ENCODE data around the gene CTIF. TPM values are rescaled to one million over a fixed set of nuclear protein-coding genes. Genes with fewer than 3 reads are reported as not detected.

The CTIF gene
- polyA plus RNA-seq, 4 donors: 8.1 to 22.6 (median 11.3) TPM

GRCh38 chr18:48887294-48887904, 348.6 kb downstream of the CTIF start:
- no peak for FAIRE-seq
- Histone ChIP-seq H3K4me3 (ENCODE audit: low read depth in 1 of 3, low read length in 3 of 3) (no peak overlapping the region), H3K36me3 (ENCODE audit: control insufficient read depth in 3 of 3, insufficient read depth in 2 of 3, low read depth in 1 of 3, low read length in 3 of 3) (no peaks in the 10 kb centered on the region), H3K27ac (ENCODE audit: low read depth in 1 of 3, low read length in 2 of 3) (no peak overlapping the region), H3K9me3 (ENCODE audit: control insufficient read depth in 2 of 2, insufficient read depth in 1 of 2, low read depth in 1 of 2, low read length in 1 of 2) (no peaks in the 10 kb centered on the region), H3K4me1 (ENCODE audit: control insufficient read depth in 3 of 3, insufficient read depth in 2 of 3, low read depth in 1 of 3, low read length in 2 of 3) (peaks cover 0 to 15% (median 0%) of the 10 kb centered on the region in 3 donors), H3K27me3 (ENCODE audit: control insufficient read depth in 3 of 3, insufficient read depth in 3 of 3, low read length in 3 of 3) (no peaks in the 10 kb centered on the region)
- 86 to 90% (median 88%) methylated on average over 12 of the region's 12 CpGs for WGBS, 3 donors
- no peak for DNase-seq

GRCh38 chr18:48887905-48888772, 349.3 kb downstream of the CTIF start:
- WGBS, 3 donors: 88 to 92% (median 88%) methylated on average over 18 of the region's 18 CpGs
- Histone ChIP-seq H3K36me3 (ENCODE audit: control insufficient read depth in 3 of 3, insufficient read depth in 2 of 3, low read depth in 1 of 3, low read length in 3 of 3) (no peaks in the 10 kb centered on the region), H3K4me3 (ENCODE audit: low read depth in 1 of 3, low read length in 3 of 3) (no peak overlapping the region), H3K27me3 (ENCODE audit: control insufficient read depth in 3 of 3, insufficient read depth in 3 of 3, low read length in 3 of 3) (no peaks in the 10 kb centered on the region), H3K27ac (ENCODE audit: low read depth in 1 of 3, low read length in 2 of 3) (no peak overlapping the region), H3K4me1 (ENCODE audit: control insufficient read depth in 3 of 3, insufficient read depth in 2 of 3, low read depth in 1 of 3, low read length in 2 of 3) (peaks cover 0 to 17% (median 0%) of the 10 kb centered on the region in 3 donors), H3K9me3 (ENCODE audit: control insufficient read depth in 2 of 2, insufficient read depth in 1 of 2, low read depth in 1 of 2, low read length in 1 of 2) (no peaks in the 10 kb centered on the region)
- FAIRE-seq (no peak), DNase-seq (no peak)

DNA sequence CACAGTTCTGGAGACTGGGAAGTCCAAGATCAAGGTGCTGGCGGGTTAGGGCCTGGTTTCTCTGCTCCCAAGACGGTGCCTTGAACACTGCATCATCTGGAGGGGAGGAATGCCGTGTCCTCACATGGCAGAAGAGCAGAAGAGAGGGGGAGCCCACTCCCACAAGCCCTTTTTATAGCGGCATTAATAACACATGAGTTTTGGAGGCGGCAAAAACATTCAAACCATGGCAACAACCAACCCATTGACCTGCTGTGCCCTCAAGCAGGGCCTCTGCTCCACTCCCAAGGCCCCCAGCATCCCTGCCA, 349.9 kb downstream of the CTIF start:
- H3K27ac ChIP-seq (ENCODE audit: low read depth in 1 of 3, low read length in 2 of 3): no peak overlapping the region
- FAIRE-seq (no peak), DNase-seq (no peak)
- H3K36me3 ChIP-seq (ENCODE audit: control insufficient read depth in 3 of 3, insufficient read depth in 2 of 3, low read depth in 1 of 3, low read length in 3 of 3): no peaks in the 10 kb centered on the region
- no peaks in the 10 kb centered on the region for H3K27me3 ChIP-seq (ENCODE audit: control insufficient read depth in 3 of 3, insufficient read depth in 3 of 3, low read length in 3 of 3)
- H3K4me3 ChIP-seq (ENCODE audit: low read depth in 1 of 3, low read length in 3 of 3): no peak overlapping the region
- no peaks in the 10 kb centered on the region for H3K9me3 ChIP-seq (ENCODE audit: control insufficient read depth in 2 of 2, insufficient read depth in 1 of 2, low read depth in 1 of 2, low read length in 1 of 2)
- H3K4me1 ChIP-seq (ENCODE audit: control insufficient read depth in 3 of 3, insufficient read depth in 2 of 3, low read depth in 1 of 3, low read length in 2 of 3): peaks cover 0 to 23% (median 2%) of the 10 kb centered on the region in 3 donors
- WGBS, 3 donors: 90 to 96% (median 90%) methylated on average over 5 of the region's 5 CpGs

GRCh38 chr18:48889115-48889941, 350.5 kb downstream of the CTIF start:
- no peaks in the 10 kb centered on the region for H3K27me3 ChIP-seq (ENCODE audit: control insufficient read depth in 3 of 3, insufficient read depth in 3 of 3, low read length in 3 of 3)
- H3K9me3 ChIP-seq (ENCODE audit: control insufficient read depth in 2 of 2, insufficient read depth in 1 of 2, low read depth in 1 of 2, low read length in 1 of 2): no peaks in the 10 kb centered on the region
- no peaks in the 10 kb centered on the region for H3K36me3 ChIP-seq (ENCODE audit: control insufficient read depth in 3 of 3, insufficient read depth in 2 of 3, low read depth in 1 of 3, low read length in 3 of 3)
- no peak overlapping the region for H3K27ac ChIP-seq (ENCODE audit: low read depth in 1 of 3, low read length in 2 of 3)
- H3K4me3 ChIP-seq (ENCODE audit: low read depth in 1 of 3, low read length in 3 of 3): no peak overlapping the region
- peaks cover 0 to 27% (median 2%) of the 10 kb centered on the region in 3 donors for H3K4me1 ChIP-seq (ENCODE audit: control insufficient read depth in 3 of 3, insufficient read depth in 2 of 3, low read depth in 1 of 3, low read length in 2 of 3)
- FAIRE-seq (no peak), DNase-seq (peak in 1 of 2 donors; percentile 55)
- 64 to 76% (median 69%) methylated on average over 13 to 18 of the region's 18 CpGs for WGBS, 3 donors

GRCh38 chr18:48889981-48890762, 351.3 kb downstream of the CTIF start:
- no peak overlapping the region for H3K27ac ChIP-seq (ENCODE audit: low read depth in 1 of 3, low read length in 2 of 3)
- no peaks in the 10 kb centered on the region for H3K27me3 ChIP-seq (ENCODE audit: control insufficient read depth in 3 of 3, insufficient read depth in 3 of 3, low read length in 3 of 3)
- DNase-seq (no peak), FAIRE-seq (no peak)
- no peaks in the 10 kb centered on the region for H3K9me3 ChIP-seq (ENCODE audit: control insufficient read depth in 2 of 2, insufficient read depth in 1 of 2, low read depth in 1 of 2, low read length in 1 of 2)
- H3K4me3 ChIP-seq (ENCODE audit: low read depth in 1 of 3, low read length in 3 of 3): no peak overlapping the region
- H3K36me3 ChIP-seq (ENCODE audit: control insufficient read depth in 3 of 3, insufficient read depth in 2 of 3, low read depth in 1 of 3, low read length in 3 of 3): no peaks in the 10 kb centered on the region
- H3K4me1 ChIP-seq (ENCODE audit: control insufficient read depth in 3 of 3, insufficient read depth in 2 of 3, low read depth in 1 of 3, low read length in 2 of 3): peaks cover 0 to 27% (median 2%) of the 10 kb centered on the region in 3 donors
- 94 to 98% (median 96%) methylated on average over 13 of the region's 13 CpGs for WGBS, 3 donors

DNA sequence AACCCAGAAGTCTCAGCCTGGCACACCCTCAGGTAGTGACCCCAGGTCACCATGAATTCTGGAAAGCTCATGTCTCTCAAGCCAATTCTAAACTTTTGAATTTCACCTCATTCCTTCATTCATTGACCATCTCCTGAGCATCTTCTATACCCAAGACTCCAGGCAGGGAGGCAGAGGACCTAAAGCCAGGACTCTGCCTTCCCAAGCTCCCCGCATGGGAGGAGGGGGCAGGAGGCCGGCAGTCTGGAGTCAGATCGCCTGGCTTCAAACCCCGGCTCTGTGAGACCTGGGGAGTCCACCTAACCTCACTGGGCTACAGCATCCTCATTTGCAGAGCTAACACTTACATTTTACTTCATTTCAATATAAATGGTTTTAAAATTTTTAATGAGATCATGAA, 352.9 kb downstream of the CTIF start:
- Histone ChIP-seq H3K4me3 (ENCODE audit: low read depth in 1 of 3, low read length in 3 of 3) (no peak overlapping the region), H3K27ac (ENCODE audit: low read depth in 1 of 3, low read length in 2 of 3) (no peak overlapping the region), H3K27me3 (ENCODE audit: control insufficient read depth in 3 of 3, insufficient read depth in 3 of 3, low read length in 3 of 3) (no peaks in the 10 kb centered on the region), H3K9me3 (ENCODE audit: control insufficient read depth in 2 of 2, insufficient read depth in 1 of 2, low read depth in 1 of 2, low read length in 1 of 2) (no peaks in the 10 kb centered on the region), H3K36me3 (ENCODE audit: control insufficient read depth in 3 of 3, insufficient read depth in 2 of 3, low read depth in 1 of 3, low read length in 3 of 3) (no peaks in the 10 kb centered on the region), H3K4me1 (ENCODE audit: control insufficient read depth in 3 of 3, insufficient read depth in 2 of 3, low read depth in 1 of 3, low read length in 2 of 3) (peaks cover 0 to 27% (median 2%) of the 10 kb centered on the region in 3 donors)
- DNase-seq: no peak
- 93 to 99% (median 97%) methylated on average over 4 of the region's 4 CpGs for WGBS, 3 donors
- FAIRE-seq: no peak

GRCh38 chr18:48892146-48892855, 353.5 kb downstream of the CTIF start:
- no peak overlapping the region for H3K27ac ChIP-seq (ENCODE audit: low read depth in 1 of 3, low read length in 2 of 3)
- no peaks in the 10 kb centered on the region for H3K9me3 ChIP-seq (ENCODE audit: control insufficient read depth in 2 of 2, insufficient read depth in 1 of 2, low read depth in 1 of 2, low read length in 1 of 2)
- H3K36me3 ChIP-seq (ENCODE audit: control insufficient read depth in 3 of 3, insufficient read depth in 2 of 3, low read depth in 1 of 3, low read length in 3 of 3): no peaks in the 10 kb centered on the region
- no peak for FAIRE-seq
- no peak for DNase-seq
- peaks cover 0 to 27% (median 2%) of the 10 kb centered on the region in 3 donors for H3K4me1 ChIP-seq (ENCODE audit: control insufficient read depth in 3 of 3, insufficient read depth in 2 of 3, low read depth in 1 of 3, low read length in 2 of 3)
- no peak overlapping the region for H3K4me3 ChIP-seq (ENCODE audit: low read depth in 1 of 3, low read length in 3 of 3)
- H3K27me3 ChIP-seq (ENCODE audit: control insufficient read depth in 3 of 3, insufficient read depth in 3 of 3, low read length in 3 of 3): no peaks in the 10 kb centered on the region
- 90 to 92% (median 90%) methylated on average over 22 of the region's 22 CpGs for WGBS, 3 donors

All from small intestine (tissue), 7 donors.